H1 (cell line): Measurements from ENCODE around the gene CEP70. TPM values are rescaled to one million over a fixed set of nuclear protein-coding genes. Genes with fewer than 3 reads are reported as not detected.

Experiments used
- CTCF ChIA-PET: fragments of 300-600 bp; sonication (Branson Sonifier 250); formaldehyde crosslinking; loops from one replicate; lab custom pipeline; 2021; ENCODE audit not compliant: partially characterized antibody; lab: Charles Lee
- POLR2A ChIA-PET: fragments of 300-600 bp; sonication (Branson Sonifier 250); formaldehyde crosslinking; loops from one replicate; lab custom pipeline; 2021; ENCODE audit warnings: inconsistent platforms; ENCODE audit not compliant: partially characterized antibody; lab: Charles Lee
- DNase-seq, 2 experiments: peaks; one replicate each; pipeline versions ENCODE4 v3.0.0 to v3.0.0-alpha.2; 2010 to 2022; ENCODE audit warnings: low spot score in 2 of 2, low read depth in 1 of 2, mixed read lengths in 1 of 2
- FAIRE-seq: peaks from 2 replicates; lab custom pipeline; 2011; peaks lifted over from hg19 to GRCh38; lab: Jason Lieb, UNC
- H2AFZ ChIP-seq: 2 replicates; pipeline ENCODE4 v1.8.1; 2012; ENCODE audit warnings: low read length, inconsistent platforms
- H2AK5ac ChIP-seq: 2 replicates; pipeline ENCODE4 v1.6.1; 2013; ENCODE audit warnings: low read depth, low read length
- H2BK120ac ChIP-seq: replicated peaks from 2 replicates; pipeline ENCODE3; 2013; ENCODE audit warnings: low read depth, low read length, inconsistent platforms
- H2BK12ac ChIP-seq: 2 replicates; pipeline ENCODE4 v1.6.1; 2013; ENCODE audit warnings: low read depth, low read length
- H2BK15ac ChIP-seq: 2 replicates; pipeline ENCODE4 v1.6.1; 2013; ENCODE audit warnings: low read length
- H2BK20ac ChIP-seq: 2 replicates; pipeline ENCODE4 v1.6.1; 2013; ENCODE audit warnings: low read length
- H2BK5ac ChIP-seq: 2 replicates; pipeline ENCODE4 v1.6.1; 2013; ENCODE audit warnings: low read depth, low read length
- H3K14ac ChIP-seq: 2 replicates; pipeline ENCODE4 v1.6.1; 2013; ENCODE audit warnings: inconsistent platforms; ENCODE audit not compliant: insufficient read length
- H3K18ac ChIP-seq: 2 replicates; pipeline ENCODE4 v1.6.1; 2013; ENCODE audit warnings: low read length; ENCODE audit errors: extremely low read depth
- H3K23ac ChIP-seq: 2 replicates; pipeline ENCODE4 v1.6.1; 2013; ENCODE audit warnings: inconsistent platforms; ENCODE audit not compliant: insufficient read length
- H3K23me2 ChIP-seq: 2 replicates; pipeline ENCODE4 v1.6.1; 2013; ENCODE audit warnings: low read depth, low read length
- H3K27ac ChIP-seq: 2 replicates; pipeline ENCODE4 v1.6.1; 2011; ENCODE audit warnings: low read depth, low read length, inconsistent platforms
- H3K27me3 ChIP-seq, 4 experiments: replicated peaks in 1 of 4; 1 replicate in 1 of 4; 2 replicates in 3 of 4; pipeline versions ENCODE4 v1.6.1 to v1.8.1; 2011 to 2013; ENCODE audit warnings: low read length in 3 of 4, mild to moderate bottlenecking in 3 of 4, inconsistent platforms in 2 of 4, mixed read lengths in 2 of 4, moderate library complexity in 1 of 4; ENCODE audit not compliant: control insufficient read depth in 3 of 4, insufficient read depth in 3 of 4; ENCODE audit errors: extremely low read depth in 1 of 4
- H3K36me3 ChIP-seq, 4 experiments: 2 replicates each; pipeline versions ENCODE4 v1.6.1 to v1.8.1; 2011 to 2013; ENCODE audit warnings: mild to moderate bottlenecking in 4 of 4, low read length in 3 of 4, moderate library complexity in 2 of 4, control low read depth in 1 of 4, inconsistent platforms in 1 of 4; ENCODE audit not compliant: insufficient read depth in 4 of 4, control insufficient read depth in 2 of 4
- H3K4ac ChIP-seq: replicated peaks from 2 replicates; pipeline ENCODE3; 2013; ENCODE audit warnings: low read length, low read depth, mixed read lengths, inconsistent platforms; ENCODE audit not compliant: insufficient read length
- H3K4me1 ChIP-seq, 4 experiments: replicated peaks in 1 of 4; 1 replicate in 1 of 4; 2 replicates in 3 of 4; pipeline versions ENCODE4 v1.6.1 to v1.8.1; 2011 to 2013; ENCODE audit warnings: low read length in 3 of 4, inconsistent platforms in 2 of 4, mixed read lengths in 1 of 4; ENCODE audit not compliant: insufficient read depth in 4 of 4, control insufficient read depth in 3 of 4
- H3K4me2 ChIP-seq, 2 experiments: 2 replicates each; pipeline versions ENCODE4 v1.6.1 to v1.8.1; 2011 to 2013; ENCODE audit warnings: low read depth in 2 of 2, low read length in 2 of 2, control low read depth in 1 of 2, inconsistent platforms in 1 of 2, mild to moderate bottlenecking in 1 of 2; ENCODE audit not compliant: insufficient read depth in 1 of 2
- H3K4me3 ChIP-seq, 4 experiments: fragments of 200-600, 300-600 bp in 1 of 4; sonication (generic), shearing (Covaris generic), sonication (Bioruptor Twin) in 1 of 4; 2 replicates each; pipeline versions ENCODE4 v1.5.1 to v1.8.1; 2011 to 2016; ENCODE audit warnings: low read length in 4 of 4, low read depth in 3 of 4, control low read depth in 2 of 4, inconsistent platforms in 2 of 4, mild to moderate bottlenecking in 2 of 4, mixed read lengths in 1 of 4, moderate library complexity in 1 of 4; ENCODE audit not compliant: insufficient read depth in 2 of 4; ENCODE audit errors: extremely low read depth in 1 of 4
- H3K56ac ChIP-seq: replicated peaks from 2 replicates; pipeline ENCODE3; 2013; ENCODE audit warnings: low read depth, mild to moderate bottlenecking, mixed read lengths, low read length, inconsistent platforms; ENCODE audit not compliant: insufficient read length
- H3K79me1 ChIP-seq: 2 replicates; pipeline ENCODE4 v1.6.1; 2013; ENCODE audit warnings: low read depth, low read length, control low read depth
- H3K79me2 ChIP-seq, 2 experiments: 2 replicates each; pipeline versions ENCODE4 v1.6.1 to v1.8.1; 2012 to 2013; ENCODE audit warnings: low read length in 2 of 2, mild to moderate bottlenecking in 2 of 2, inconsistent platforms in 1 of 2; ENCODE audit not compliant: insufficient read depth in 2 of 2, control insufficient read depth in 1 of 2
- H3K9ac ChIP-seq, 4 experiments: replicated peaks in 1 of 4; 1 replicate in 1 of 4; 2 replicates in 3 of 4; pipeline versions ENCODE4 v1.6.1 to v1.8.1; 2011 to 2013; ENCODE audit warnings: low read depth in 3 of 4, low read length in 3 of 4, control low read depth in 2 of 4, mild to moderate bottlenecking in 2 of 4, moderate library complexity in 2 of 4, inconsistent platforms in 1 of 4; ENCODE audit errors: extremely low read depth in 1 of 4
- H3K9me3 ChIP-seq, 2 experiments: 2 replicates each; pipeline versions ENCODE4 v1.6.1 to v1.8.1; 2012 to 2013; ENCODE audit warnings: mild to moderate bottlenecking in 2 of 2, moderate library complexity in 2 of 2, control low read depth in 1 of 2, inconsistent platforms in 1 of 2, low read depth in 1 of 2, low read length in 1 of 2, mixed read lengths in 1 of 2; ENCODE audit not compliant: insufficient read depth in 2 of 2
- H4K20me1 ChIP-seq, 2 experiments: replicated peaks in 1 of 2; 2 replicates each; pipeline versions ENCODE3 to v1.8.1; 2011 to 2013; ENCODE audit warnings: inconsistent platforms in 2 of 2, low read length in 2 of 2, mild to moderate bottlenecking in 1 of 2; ENCODE audit not compliant: insufficient read depth in 2 of 2, control insufficient read depth in 1 of 2
- H4K5ac ChIP-seq: 2 replicates; pipeline ENCODE4 v1.6.1; 2013; ENCODE audit warnings: low read length, low read depth, mixed read lengths, inconsistent platforms; ENCODE audit not compliant: insufficient read length
- H4K8ac ChIP-seq: 2 replicates; pipeline ENCODE4 v1.8.0; 2013; ENCODE audit warnings: mild to moderate bottlenecking, moderate library complexity, low read length, inconsistent platforms; ENCODE audit not compliant: insufficient read depth; ENCODE audit errors: extremely low read depth
- H4K91ac ChIP-seq: replicated peaks from 2 replicates; pipeline ENCODE3; 2013; ENCODE audit warnings: low read length, mixed read lengths, inconsistent platforms; ENCODE audit not compliant: insufficient read length
- ATF3 ChIP-seq: IDR thresholded peaks from 2 replicates; pipeline ENCODE4 v1.6.1; 2011; ENCODE audit warnings: low read depth, mild to moderate bottlenecking, low read length; ENCODE audit not compliant: insufficient read depth
- BRCA1 ChIP-seq: IDR thresholded peaks from 2 replicates; pipeline ENCODE4 v1.6.1; 2012; ENCODE audit warnings: low read depth, low read length, improper control_type of control experiment
- CBX8 ChIP-seq: fragments of 300-800, 300-1000 bp; sonication (generic); IDR thresholded peaks from 2 replicates; pipeline ENCODE4 v1.7.1; 2016; ENCODE audit warnings: low read depth, low read length, borderline replicate concordance
- GTF2F1 ChIP-seq: IDR thresholded peaks from 2 replicates; pipeline ENCODE4 v1.6.1; 2012; ENCODE audit warnings: low read depth, low read length, improper control_type of control experiment, borderline replicate concordance
- HDAC6 ChIP-seq: IDR thresholded peaks from one replicate; pipeline ENCODE4 v1.7.1; 2012; ENCODE audit warnings: low read depth, mild to moderate bottlenecking, inconsistent platforms, low read length, moderate library complexity
- JUND ChIP-seq: IDR thresholded peaks from 2 replicates; pipeline ENCODE4 v1.6.1; 2011; ENCODE audit warnings: mild to moderate bottlenecking, improper control_type of control experiment, low read length
- RBBP5 ChIP-seq: IDR thresholded peaks from 2 replicates; pipeline ENCODE4 v1.7.1; 2012; ENCODE audit warnings: low read depth, mild to moderate bottlenecking, inconsistent platforms, low read length, moderate library complexity, borderline replicate concordance
- SP2 ChIP-seq: IDR thresholded peaks from 2 replicates; pipeline ENCODE4 v1.6.1; 2012; ENCODE audit warnings: mild to moderate bottlenecking, low read length, inconsistent platforms
- SUZ12 ChIP-seq: fragments of 200-600 bp; sonication (generic); IDR thresholded peaks from 2 replicates; pipeline ENCODE4 v1.6.1; 2012; ENCODE audit warnings: mild to moderate bottlenecking, inconsistent platforms, low read length, moderate library complexity, mixed read lengths
- TBP ChIP-seq: IDR thresholded peaks from 2 replicates; pipeline ENCODE4 v1.6.1; 2011; ENCODE audit warnings: low read depth, low read length, improper control_type of control experiment
- WGBS, 2 experiments: shearing (Covaris generic) in 1 of 2; methylation state at CpG; one replicate each; pipeline versions ENCODE4 v1.1.6 to v1.1.7; 2013 to 2015; ENCODE audit warnings: low lambda C conversion rate in 2 of 2, mixed read lengths in 2 of 2, inconsistent platforms in 1 of 2, low coverage in 1 of 2, missing lambda C conversion rate in 1 of 2; ENCODE audit not compliant: insufficient replicate concordance in 2 of 2, insufficient coverage in 1 of 2, insufficient read length in 1 of 2; ENCODE audit errors: extremely low coverage in 1 of 2, missing lambda C conversion rate in 1 of 2; 5-methylcytosine and 5-hydroxymethylcytosine counted together
- polyA plus RNA-seq, 7 experiments: library from polyadenylated mRNA; depleted of rRNA in 3 of 7; stranded (reverse) in 5 of 7; unstranded in 2 of 7; fragments of >200 nt in 5 of 7; fragments of 200-250 nt in 2 of 7; gene quantifications; 1 replicate in 5 of 7; 2 replicates in 1 of 7; 4 replicates in 1 of 7; pipeline versions ENCODE4 v1.2.1 to v1.2.3, GENCODE V29; 2011 to 2013; ENCODE audit warnings: missing spikeins in 2 of 7, mixed read lengths in 2 of 7
- total RNA-seq: library from RNA; stranded (reverse); fragmentation: NEBNext Ultra II Directional; extraction: Animal tissue kit (Norgen Biotek cat#: 25700); gene quantifications from 2 replicates; pipeline ENCODE4 v1.2.1, GENCODE V29; 2021
- TF ChIP-seq, protein P1 (sequence below): IDR thresholded peaks from 2 replicates; pipeline ENCODE4 v1.6.1; 2012; ENCODE audit warnings: inconsistent platforms

CEP70 gene
- total and polyA plus RNA-seq, 2 of the 8 experiments (the other 6 are each of a cell fraction or from before 2014, with no cell fraction given): 3.9 to 26.2 TPM

- Histone ChIP-seq H3K4me2 (no peak overlapping the region), H2AFZ (no peak overlapping the region), H2BK5ac (no peak overlapping the region), H3K27me3 (no peaks in the 10 kb centered on the region), H2BK120ac (no peak overlapping the region), H3K18ac (no peak overlapping the region), H2BK15ac (no peak overlapping the region), H3K79me1 (no peaks in the 10 kb centered on the region), H4K8ac (no peak overlapping the region), H3K36me3 (0 out of 8 replicates have a peak, but pooled peaks cover 0 to 3% (median 0%) of the 10 kb centered on the region in 4 experiments), H3K23me2 (no peaks in the 10 kb centered on the region), H2BK20ac (no peak overlapping the region), H4K91ac (no peak overlapping the region), H3K23ac (no peak overlapping the region), H2AK5ac (no peak overlapping the region), H3K14ac (no peak overlapping the region), H3K79me2 (no peaks in the 10 kb centered on the region), H3K27ac (no peak overlapping the region), H3K4me1 (no peaks in the 10 kb centered on the region), H3K9ac (no peak overlapping the region), H3K4ac (no peak overlapping the region), H4K5ac (no peak overlapping the region), H4K20me1 (no peaks in the 10 kb centered on the region), H2BK12ac (no peak overlapping the region), H3K56ac (no peak overlapping the region), H3K9me3 (peaks cover 7 to 15% of the 10 kb centered on the region in 2 experiments; a peak in 3 of 4 replicates), H3K4me3 (no peak overlapping the region)
- FAIRE-seq (no peak), DNase-seq (no peak)
- POLR2A ChIA-PET: no interaction called here
- CTCF ChIA-PET: interaction anchor here (0.5 to 1.7 kb wide), 6 partner anchors 10 to 459 kb away, joined by 3 to 6 read pairs (median 3); partner anchors contain the start of gene CEP70
- 98% methylated on average over 6 of the region's 6 CpGs; no CpG with 5 or more reads in 1 of the 2 experiments for WGBS, 2 experiments
- TF ChIP-seq SP2 (no peak), RBBP5 (no peak), CBX8 (no peak), SUZ12 (no peak), JUND (no peak), BRCA1 (no peak), GTF2F1 (no peak), TBP (no peak), HDAC6 (no peak), ATF3 (no peak)
- TF ChIP-seq, protein P1, sequence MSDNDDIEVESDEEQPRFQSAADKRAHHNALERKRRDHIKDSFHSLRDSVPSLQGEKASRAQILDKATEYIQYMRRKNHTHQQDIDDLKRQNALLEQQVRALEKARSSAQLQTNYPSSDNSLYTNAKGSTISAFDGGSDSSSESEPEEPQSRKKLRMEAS: no peak
Measured at GRCh38 chr3:138560501-138560900, 33.6 kb downstream of the CEP70 start.
